B cell (primary cell): Measurements from ENCODE around the gene C1QL1. TPM values are rescaled to one million over a fixed set of nuclear protein-coding genes. Genes with fewer than 3 reads are reported as not detected.

ENCODE experiments used
- ATAC-seq: fragments of 200-7000 bp; cut with Tn5 transposase; one replicate; pipeline ENCODE4 v1.10.0; 2021; ENCODE audit warnings: low read depth, mild to moderate bottlenecking, moderate number of reproducible peaks, moderate library complexity
- CTCF ChIA-PET: fragments of 350-600 bp; sonication (Branson Sonifier 250); formaldehyde crosslinking; loops from one replicate; lab custom pipeline; 2021; ENCODE audit warnings: antibody characterized with exemption, inconsistent platforms; lab: Charles Lee
- POLR2A ChIA-PET: fragments of 350-600 bp; sonication (Branson Sonifier 250); formaldehyde crosslinking; loops from one replicate; lab custom pipeline; 2021; ENCODE audit warnings: antibody characterized with exemption; lab: Charles Lee
- DNase-seq: peaks from one replicate; pipeline ENCODE4 v3.0.0; 2013
- H2AFZ ChIP-seq: 2 replicates; pipeline ENCODE4 v1.6.1; 2012; ENCODE audit warnings: mild to moderate bottlenecking, low read depth, low read length; ENCODE audit not compliant: insufficient read depth, poor library complexity, severe bottlenecking
- H3K27ac ChIP-seq, 2 donors: 1 replicate in 1 of 2; 2 replicates in 1 of 2; pipeline ENCODE4 v1.5.1; 2012 to 2013; ENCODE audit warnings: low read length in 2 of 2, mild to moderate bottlenecking in 2 of 2, moderate library complexity in 1 of 2
- H3K27me3 ChIP-seq, 4 experiments: fragments of 200-600 bp in 1 of 4; sonication (generic) in 1 of 4; replicated peaks in 1 of 4; 1 replicate in 2 of 4; 2 replicates in 2 of 4; pipeline versions ENCODE4 v1.6.1 to v1.7.0; 2013 to 2016; ENCODE audit warnings: low read length in 3 of 4, mild to moderate bottlenecking in 2 of 4, mixed read lengths in 1 of 4, moderate library complexity in 1 of 4; ENCODE audit not compliant: insufficient read depth in 4 of 4, control insufficient read depth in 3 of 4; ENCODE audit errors: control extremely low read depth in 1 of 4
- H3K36me3 ChIP-seq, 2 experiments: replicated peaks in 1 of 2; 1 replicate in 1 of 2; 2 replicates in 1 of 2; pipeline versions ENCODE4 v1.6.1 to v1.7.1; 2013; ENCODE audit warnings: low read length in 1 of 2; ENCODE audit not compliant: insufficient read depth in 2 of 2, control insufficient read depth in 1 of 2; ENCODE audit errors: control extremely low read depth in 1 of 2, extremely low read depth in 1 of 2
- H3K4me1 ChIP-seq, 2 donors: fragments of 200-600 bp in 1 of 2; sonication (generic) in 1 of 2; 1 replicate in 1 of 2; 2 replicates in 1 of 2; pipeline versions ENCODE4 v1.5.1 to v1.6.1; 2013 to 2017; ENCODE audit warnings: low read length in 2 of 2; ENCODE audit not compliant: control insufficient read depth in 2 of 2, insufficient read depth in 2 of 2
- H3K4me2 ChIP-seq: replicated peaks from 2 replicates; pipeline ENCODE3; 2012; ENCODE audit warnings: mild to moderate bottlenecking, low read depth, low read length; ENCODE audit not compliant: poor library complexity, severe bottlenecking
- H3K4me3 ChIP-seq, 5 experiments: fragments of 200-600 bp in 1 of 5; sonication (generic) in 1 of 5; 1 replicate in 3 of 5; 2 replicates in 2 of 5; pipeline versions ENCODE4 v1.5.1 to v1.7.0; 2011 to 2016; ENCODE audit warnings: low read length in 4 of 5, mild to moderate bottlenecking in 4 of 5, low read depth in 2 of 5, control low read depth in 1 of 5, moderate library complexity in 1 of 5; ENCODE audit not compliant: insufficient read depth in 1 of 5; ENCODE audit errors: control extremely low read depth in 1 of 5, extremely low read depth in 1 of 5
- H3K79me2 ChIP-seq: fragments of 200-600 bp; sonication (generic); one replicate; pipeline ENCODE4 v1.6.0; 2016; ENCODE audit warnings: low read length; ENCODE audit not compliant: control insufficient read depth, insufficient read depth
- H3K9ac ChIP-seq: fragments of 200-600 bp; sonication (generic); 2 replicates; pipeline ENCODE4 v1.6.1; 2017; ENCODE audit warnings: mild to moderate bottlenecking, low read length, moderate library complexity
- H3K9me3 ChIP-seq, 3 donors: one replicate each; pipeline versions ENCODE4 v1.6.1 to v1.7.1; 2013; ENCODE audit warnings: low read length in 2 of 3; ENCODE audit not compliant: control insufficient read depth in 2 of 3, insufficient read depth in 1 of 3; ENCODE audit errors: control extremely low read depth in 1 of 3
- H4K20me1 ChIP-seq: 2 replicates; pipeline ENCODE4 v1.6.0; 2012; ENCODE audit warnings: mild to moderate bottlenecking, low read length; ENCODE audit not compliant: insufficient read depth, control insufficient read depth, poor library complexity, severe bottlenecking
- H3K27ac Mint-ChIP-seq: one replicate; pipeline ENCODE4 v1.8.0; 2021; ENCODE audit warnings: mixed read lengths
- H3K27me3 Mint-ChIP-seq: one replicate; pipeline ENCODE4 v1.8.0; 2021; ENCODE audit warnings: mixed read lengths
- H3K4me1 Mint-ChIP-seq: one replicate; pipeline ENCODE4 v1.8.0; 2021; ENCODE audit warnings: mixed read lengths
- H3K4me3 Mint-ChIP-seq: one replicate; pipeline ENCODE4 v1.8.0; 2021; ENCODE audit warnings: mixed read lengths
- H3K9me3 Mint-ChIP-seq: one replicate; pipeline ENCODE4 v1.8.0; 2022; ENCODE audit warnings: mixed read lengths; ENCODE audit not compliant: insufficient read depth
- CTCF ChIP-seq: fragments of 200-600 bp; IDR thresholded peaks from one replicate; pipeline ENCODE4 v1.8.0; 2022; ENCODE audit warnings: antibody characterized with exemption, mild to moderate bottlenecking
- EZH2 ChIP-seq: IDR thresholded peaks from 2 replicates; pipeline ENCODE4 v1.6.1; 2012; ENCODE audit warnings: borderline replicate concordance, low read depth, mild to moderate bottlenecking, moderate library complexity, low read length; ENCODE audit not compliant: insufficient read depth, poor library complexity, severe bottlenecking
- WGBS: methylation state at CpG from one replicate; pipeline ENCODE4 v1.1.5; 2013; ENCODE audit warnings: missing lambda C conversion rate; ENCODE audit not compliant: insufficient coverage; 5-methylcytosine and 5-hydroxymethylcytosine counted together
- intact Hi-C: fragments of 100-400 bp; cut with micrococcal nuclease; formaldehyde crosslinking; loops from one replicate; pipeline ENCODE4 v1.10.0; 2022
- polyA plus RNA-seq: library from polyadenylated mRNA; depleted of rRNA; stranded (reverse); fragments of >200 nt; gene quantifications from 2 replicates; pipeline ENCODE4 v1.2.3, GENCODE V29; 2012
- total RNA-seq, 2 donors: library from RNA; stranded (reverse); fragments of 120-200 nt in 1 of 2; gene quantifications; 1 replicate in 1 of 2; 2 replicates in 1 of 2; pipeline versions ENCODE4 v1.2.3 to v1.2.4, GENCODE V29; 2013 to 2022

Gene C1QL1
- total and polyA plus RNA-seq, 2 donors (not counting 1 experiment from before 2014, with no cell fraction given), result not detected

DNA sequence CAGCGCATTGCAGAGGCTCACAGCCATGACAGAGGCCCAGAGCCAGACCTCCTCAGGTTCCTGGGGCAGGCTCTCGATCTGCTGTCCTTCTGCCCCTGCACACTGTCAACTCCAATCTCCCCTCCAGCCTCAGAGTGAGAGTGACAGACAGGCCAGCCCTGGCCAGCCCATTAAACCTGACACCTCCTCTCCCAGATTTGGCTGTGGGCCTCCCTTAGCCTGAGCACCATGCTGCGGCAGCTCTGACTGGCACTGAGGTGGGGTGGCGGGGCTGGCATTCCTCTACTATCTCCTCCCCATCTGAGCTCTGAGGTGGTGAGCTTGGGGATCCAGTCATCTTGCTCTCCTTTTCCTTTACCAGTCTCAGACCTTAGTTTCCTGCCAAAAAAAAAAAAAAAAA is 15.5 kb upstream of the C1QL1 start:
- Histone ChIP-seq H3K4me3 (no peak overlapping the region), H4K20me1 (no peaks in the 10 kb centered on the region), H3K79me2 (no peaks in the 10 kb centered on the region), H3K27me3 (peaks cover 0 to 51% (median 10%) of the 10 kb centered on the region in 4 experiments), H3K4me2 (no peak overlapping the region), H3K9ac (no peak overlapping the region), H3K4me1 (peaks cover 5 to 10% of the 10 kb centered on the region in 2 donors), H3K27ac (no peak overlapping the region), H2AFZ (no peak overlapping the region), H3K36me3 (no peaks in the 10 kb centered on the region), H3K9me3 (no peaks in the 10 kb centered on the region)
- POLR2A ChIA-PET, result interaction anchor here (0.5 kb wide), 1 partner anchor 636 kb away, joined by 7 read pairs; no protein-coding TSS in a partner anchor
- DNase-seq (no peak), ATAC-seq (no peak)
- Mint-ChIP-seq H3K9me3 (no peaks in the 10 kb centered on the region), H3K27ac (no peak overlapping the region), H3K27me3 (peaks cover 34% of the 10 kb centered on the region), H3K4me1 (peaks cover 5% of the 10 kb centered on the region), H3K4me3 (no peak overlapping the region)
- 92% methylated on average over 2 of the region's 4 CpGs for WGBS
- intact Hi-C loops, result no loop called here
- CTCF ChIA-PET, result no interaction called here
- no peak for TF ChIP-seq CTCF
- no peak for TF ChIP-seq EZH2

DNA sequence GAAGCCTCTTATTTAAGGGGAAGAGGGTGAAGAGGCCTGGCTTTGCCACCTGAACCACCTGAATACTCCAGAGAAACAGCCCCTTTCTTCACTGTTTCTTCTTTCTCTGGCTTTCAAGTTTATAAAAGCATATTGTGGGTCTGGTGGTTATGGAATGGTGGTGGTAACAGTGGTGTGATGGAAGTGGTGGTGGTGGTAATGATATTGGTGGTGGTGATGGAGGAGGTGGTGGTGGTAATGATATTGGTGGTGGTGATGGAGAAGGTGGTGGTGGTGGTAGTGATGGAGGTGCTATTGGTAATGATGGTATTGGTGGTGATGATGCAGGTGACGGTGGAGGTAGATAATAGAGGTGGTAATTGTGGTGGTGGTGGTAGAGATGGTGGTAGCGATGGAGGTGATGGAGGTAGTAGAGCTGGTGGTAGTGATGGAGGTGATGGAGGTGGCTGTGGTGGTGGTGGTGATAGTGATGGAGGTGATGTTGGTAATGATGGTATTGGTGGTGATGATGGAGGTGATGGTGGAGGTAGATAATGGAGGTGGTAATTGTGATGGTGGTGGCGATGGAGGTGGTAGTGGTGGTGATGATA is 14.1 kb upstream of the C1QL1 start:
- no peak overlapping the region for H3K4me2 ChIP-seq
- ChIA-PET POLR2A (no interaction called here), CTCF (no interaction called here)
- H3K27ac ChIP-seq, result no peak overlapping the region
- DNase-seq, result no peak
- Mint-ChIP-seq H3K4me3 (no peak overlapping the region), H3K4me1 (no peaks in the 10 kb centered on the region), H3K9me3 (no peaks in the 10 kb centered on the region), H3K27me3 (peaks cover 23% of the 10 kb centered on the region), H3K27ac (no peak overlapping the region)
- H3K4me3 ChIP-seq, result no peak overlapping the region
- H4K20me1 ChIP-seq, result no peaks in the 10 kb centered on the region
- 95% methylated on average over 3 of the region's 3 CpGs for WGBS
- H3K79me2 ChIP-seq, result no peaks in the 10 kb centered on the region
- H2AFZ ChIP-seq, result no peak overlapping the region
- no peak overlapping the region for H3K9ac ChIP-seq
- peaks cover 0 to 2% (median 0%) of the 10 kb centered on the region in 3 donors for H3K9me3 ChIP-seq
- H3K4me1 ChIP-seq, result peaks cover under 1 to 1% of the 10 kb centered on the region in 2 donors
- TF ChIP-seq EZH2, result no peak
- no peak for TF ChIP-seq CTCF
- no peak for ATAC-seq
- no peaks in the 10 kb centered on the region for H3K36me3 ChIP-seq
- H3K27me3 ChIP-seq, result peaks cover 0 to 54% (median 10%) of the 10 kb centered on the region in 4 experiments
- intact Hi-C loops, result no loop called here
